Hepatocyte (in vitro differentiated cells): ENCODE data around the gene PRELID3B. TPM values are rescaled to one million over a fixed set of nuclear protein-coding genes. Genes with fewer than 3 reads are reported as not detected.
A peak's percentile ranks its signal among the peaks of the same experiment; 100 is the strongest.

Source experiments
- DNase-seq: peaks from one replicate; pipeline ENCODE4 v3.0.0-alpha.2; 2016; ENCODE audit warnings: low spot score
- H2AFZ ChIP-seq: fragments of 200-600 bp; sonication (generic); 2 replicates; pipeline ENCODE4 v1.6.0; 2016; ENCODE audit warnings: antibody characterized with exemption, mild to moderate bottlenecking
- H3K27ac ChIP-seq: fragments of 200-600 bp; sonication (generic); 2 replicates; pipeline ENCODE4 v1.5.1; 2016; ENCODE audit warnings: mild to moderate bottlenecking
- H3K27me3 ChIP-seq: fragments of 200-600 bp; sonication (generic); 2 replicates; pipeline ENCODE4 v1.6.1; 2016
- H3K36me3 ChIP-seq: fragments of 200-600 bp; sonication (generic); replicated peaks from 2 replicates; pipeline ENCODE4 v1.5.1; 2016; ENCODE audit warnings: low read depth; ENCODE audit not compliant: insufficient read depth
- H3K4me1 ChIP-seq: fragments of 200-600 bp; sonication (generic); 2 replicates; pipeline ENCODE4 v1.5.1; 2016; ENCODE audit warnings: mild to moderate bottlenecking, moderate library complexity; ENCODE audit not compliant: insufficient read depth
- H3K4me2 ChIP-seq: fragments of 200-600 bp; sonication (generic); 2 replicates; pipeline ENCODE4 v1.6.0; 2016
- H3K4me3 ChIP-seq: fragments of 200-600 bp; sonication (generic); 2 replicates; pipeline ENCODE4 v1.5.1; 2016; ENCODE audit warnings: mild to moderate bottlenecking
- H3K79me2 ChIP-seq: fragments of 200-600 bp; sonication (generic); 2 replicates; pipeline ENCODE4 v1.6.0; 2017; ENCODE audit warnings: mild to moderate bottlenecking
- H3K9me2 ChIP-seq: fragments of 200-600 bp; sonication (generic); replicated peaks from 2 replicates; pipeline ENCODE4 v1.6.0; 2017; ENCODE audit warnings: mild to moderate bottlenecking; ENCODE audit not compliant: insufficient read depth
- H3K9me3 ChIP-seq: fragments of 200-600 bp; sonication (generic); 2 replicates; pipeline ENCODE4 v1.5.1; 2016; ENCODE audit warnings: low read depth, mild to moderate bottlenecking
- H4K20me1 ChIP-seq: fragments of 200-600 bp; sonication (generic); 2 replicates; pipeline ENCODE4 v1.6.0; 2016; ENCODE audit warnings: mild to moderate bottlenecking; ENCODE audit not compliant: insufficient read depth, poor library complexity, severe bottlenecking
- CTCF ChIP-seq: fragments of 200-600 bp; sonication (generic); IDR thresholded peaks from 2 replicates; pipeline ENCODE4 v1.5.1; 2016; ENCODE audit warnings: antibody characterized with exemption, mild to moderate bottlenecking; ENCODE audit not compliant: poor library complexity
- EZH2 ChIP-seq: fragments of 200-600 bp; sonication (generic); IDR thresholded peaks from 2 replicates; pipeline ENCODE4 v1.6.1; 2016; ENCODE audit warnings: antibody characterized with exemption, mild to moderate bottlenecking, borderline replicate concordance
- EZH2phosphoT487 ChIP-seq: fragments of 200-600 bp; sonication (generic); IDR thresholded peaks from one replicate; pipeline ENCODE4 v1.6.1; 2018; ENCODE audit warnings: antibody characterized with exemption, mild to moderate bottlenecking, low read depth, moderate library complexity; ENCODE audit not compliant: unreplicated experiment, severe bottlenecking
- WGBS: methylation state at CpG from one replicate; pipeline ENCODE4 v1.1.6; 2016; ENCODE audit warnings: low lambda C conversion rate; ENCODE audit errors: missing lambda C conversion rate; 5-methylcytosine and 5-hydroxymethylcytosine counted together
- polyA plus RNA-seq: library from polyadenylated mRNA; unstranded; fragments of >200 nt; fragmentation: Nextera tagmentation; extraction: Ambion mirVana; gene quantifications from 2 replicates; pipeline ENCODE4 v1.2.1, GENCODE V29; 2016
- total RNA-seq: library from RNA; depleted of rRNA; stranded (reverse); fragments of >200 nt; gene quantifications from 2 replicates; pipeline ENCODE4 v1.2.3, GENCODE V29; 2014

The PRELID3B gene
- total and polyA plus RNA-seq, 2 experiments from 2014 or later, result 38.2 to 75.7 TPM

- no peaks in the 10 kb centered on the region for H3K36me3 ChIP-seq
- H4K20me1 ChIP-seq, result no peaks in the 10 kb centered on the region
- H3K4me3 ChIP-seq, result no peak overlapping the region
- H3K4me2 ChIP-seq, result no peak overlapping the region
- no peak for DNase-seq
- 96% methylated on average over 8 of the region's 8 CpGs for WGBS
- no peak overlapping the region for H3K27ac ChIP-seq
- no peak overlapping the region for H2AFZ ChIP-seq
- H3K27me3 ChIP-seq, result no peaks in the 10 kb centered on the region
- H3K9me2 ChIP-seq, result no peaks in the 10 kb centered on the region
- peaks cover 15% of the 10 kb centered on the region for H3K4me1 ChIP-seq
- H3K9me3 ChIP-seq, result no peaks in the 10 kb centered on the region
- peaks cover 12% of the 10 kb centered on the region for H3K79me2 ChIP-seq
- TF ChIP-seq EZH2 (no peak), EZH2phosphoT487 (no peak), CTCF (no peak)
Observed at GRCh38 chr20:59010321-59010994, 32.1 kb downstream of the PRELID3B start.

- H3K27me3 ChIP-seq, result no peaks in the 10 kb centered on the region
- H3K36me3 ChIP-seq, result no peaks in the 10 kb centered on the region
- no peaks in the 10 kb centered on the region for H3K9me3 ChIP-seq
- TF ChIP-seq EZH2phosphoT487 (no peak), CTCF (no peak), EZH2 (no peak)
- no peak overlapping the region for H3K4me2 ChIP-seq
- H4K20me1 ChIP-seq, result no peaks in the 10 kb centered on the region
- no peak overlapping the region for H3K4me3 ChIP-seq
- 87% methylated on average over 8 of the region's 8 CpGs for WGBS
- peaks cover 12% of the 10 kb centered on the region for H3K79me2 ChIP-seq
- no peak for DNase-seq
- H2AFZ ChIP-seq, result no peak overlapping the region
- no peaks in the 10 kb centered on the region for H3K9me2 ChIP-seq
- no peak overlapping the region for H3K27ac ChIP-seq
- H3K4me1 ChIP-seq, result peaks cover 15% of the 10 kb centered on the region
Observed at GRCh38 chr20:59008715-59009336, 33.8 kb downstream of the PRELID3B start.

GRCh38 chr20:59007665-59008511, 34.7 kb downstream of the PRELID3B start:
- TF ChIP-seq EZH2 (no peak), EZH2phosphoT487 (no peak), CTCF (no peak)
- Histone ChIP-seq H2AFZ (peak overlapping the region; percentile 64), H3K9me3 (no peaks in the 10 kb centered on the region), H3K79me2 (peaks cover 12% of the 10 kb centered on the region), H3K4me3 (no peak overlapping the region), H3K27ac (no peak overlapping the region), H3K9me2 (no peaks in the 10 kb centered on the region), H3K4me2 (peak overlapping the region; percentile 98), H3K36me3 (no peaks in the 10 kb centered on the region), H3K27me3 (no peaks in the 10 kb centered on the region), H4K20me1 (no peaks in the 10 kb centered on the region), H3K4me1 (peaks cover 15% of the 10 kb centered on the region)
- WGBS, result 96% methylated on average over 23 of the region's 24 CpGs
- no peak for DNase-seq
